SK-N-SH (cell line): ENCODE data around the gene KISS1R.

Experiments used
- GABPA ChIP-seq: IDR thresholded peaks from 2 replicates; pipeline ENCODE4 v1.4.0; 2012; ENCODE audit warnings: low read depth, mild to moderate bottlenecking
- MXI1 ChIP-seq: IDR thresholded peaks from 2 replicates; pipeline ENCODE4 v1.6.1; 2012; ENCODE audit warnings: mild to moderate bottlenecking, low read depth, low read length, improper control_type of control experiment
- POLR2AphosphoS5 ChIP-seq: IDR thresholded peaks from 2 replicates; pipeline ENCODE4 v1.6.1; 2012; ENCODE audit warnings: low read depth, low read length
- RCOR1 ChIP-seq: fragments of 150-350 bp; IDR thresholded peaks from 2 replicates; pipeline ENCODE4 v1.6.1; 2017; ENCODE audit warnings: antibody characterized with exemption, low read length
- YY1 ChIP-seq: IDR thresholded peaks from 2 replicates; pipeline ENCODE4 v1.4.0; 2012; ENCODE audit warnings: low read depth, mild to moderate bottlenecking
- TF ChIP-seq, protein P1 (sequence below): IDR thresholded peaks from 2 replicates; pipeline ENCODE4 v1.4.0; 2012; ENCODE audit warnings: low read depth
- TF ChIP-seq, protein P2 (sequence below): fragments of 200-600 bp; sonication (generic); IDR thresholded peaks from 2 replicates; pipeline ENCODE4 v1.6.1; 2017; ENCODE audit warnings: antibody characterized with exemption, mild to moderate bottlenecking, moderate library complexity
- TF ChIP-seq, protein P3 (sequence below): IDR thresholded peaks from 2 replicates; pipeline ENCODE4; 2012
- TF ChIP-seq, protein P4 (sequence below): IDR thresholded peaks from 2 replicates; pipeline ENCODE4 v1.6.1; 2012; ENCODE audit warnings: mild to moderate bottlenecking, low read depth, low read length, moderate library complexity
- TF ChIP-seq, protein P5 (sequence below): fragments of 150-350 bp; IDR thresholded peaks from 2 replicates; pipeline ENCODE4 v1.6.1; 2017; ENCODE audit warnings: antibody characterized with exemption, low read length, low read depth, borderline replicate concordance

DNA sequence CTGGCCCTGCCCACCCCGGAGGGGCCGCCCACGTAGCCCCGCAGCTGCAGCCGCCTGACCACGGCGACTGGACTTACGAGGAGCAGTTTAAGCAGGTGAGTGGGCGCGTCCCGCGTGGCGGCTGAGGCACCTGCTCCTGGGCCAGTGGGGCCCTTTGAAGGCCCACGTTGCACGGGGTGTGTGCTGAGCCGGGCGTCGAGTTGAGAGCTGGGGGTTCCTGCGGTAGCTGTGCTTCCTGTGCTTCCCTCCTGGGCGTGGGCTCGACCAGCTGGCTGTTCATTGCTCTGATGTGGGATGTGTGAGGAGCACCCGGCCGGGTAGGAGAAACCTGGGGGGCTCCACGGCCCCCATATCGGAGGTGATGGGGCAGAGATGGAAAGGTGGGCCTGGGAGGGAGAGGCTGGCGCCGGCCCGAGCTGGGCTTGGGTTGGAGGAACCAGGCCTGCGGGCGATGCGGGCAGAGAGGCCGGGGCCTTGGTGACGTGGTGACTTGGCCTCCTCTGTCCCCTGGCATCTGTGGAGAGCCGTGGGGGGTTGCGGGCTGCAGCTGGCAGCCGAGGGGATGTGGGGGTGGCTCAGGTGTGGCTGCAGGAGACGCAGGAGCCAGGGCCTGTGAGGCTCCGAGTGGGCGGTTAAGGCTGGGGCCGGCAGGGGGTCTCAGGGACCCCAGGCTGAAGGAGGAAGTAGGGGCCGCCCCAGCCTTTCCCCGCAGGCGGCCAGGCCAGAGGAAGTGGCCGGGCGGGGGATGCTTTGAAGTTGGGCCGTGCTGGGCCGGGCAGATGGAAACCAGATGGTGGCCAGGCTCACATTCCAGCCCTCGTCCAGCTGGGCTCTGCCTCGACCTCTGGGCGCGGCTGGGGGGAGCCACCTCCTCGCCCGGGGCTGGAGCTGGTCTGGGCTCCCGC lies 15.8 kb downstream of the KISS1R start:
- TF ChIP-seq, protein P1, sequence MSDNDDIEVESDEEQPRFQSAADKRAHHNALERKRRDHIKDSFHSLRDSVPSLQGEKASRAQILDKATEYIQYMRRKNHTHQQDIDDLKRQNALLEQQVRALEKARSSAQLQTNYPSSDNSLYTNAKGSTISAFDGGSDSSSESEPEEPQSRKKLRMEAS = peak; percentile 98
- TF ChIP-seq, protein P2, sequence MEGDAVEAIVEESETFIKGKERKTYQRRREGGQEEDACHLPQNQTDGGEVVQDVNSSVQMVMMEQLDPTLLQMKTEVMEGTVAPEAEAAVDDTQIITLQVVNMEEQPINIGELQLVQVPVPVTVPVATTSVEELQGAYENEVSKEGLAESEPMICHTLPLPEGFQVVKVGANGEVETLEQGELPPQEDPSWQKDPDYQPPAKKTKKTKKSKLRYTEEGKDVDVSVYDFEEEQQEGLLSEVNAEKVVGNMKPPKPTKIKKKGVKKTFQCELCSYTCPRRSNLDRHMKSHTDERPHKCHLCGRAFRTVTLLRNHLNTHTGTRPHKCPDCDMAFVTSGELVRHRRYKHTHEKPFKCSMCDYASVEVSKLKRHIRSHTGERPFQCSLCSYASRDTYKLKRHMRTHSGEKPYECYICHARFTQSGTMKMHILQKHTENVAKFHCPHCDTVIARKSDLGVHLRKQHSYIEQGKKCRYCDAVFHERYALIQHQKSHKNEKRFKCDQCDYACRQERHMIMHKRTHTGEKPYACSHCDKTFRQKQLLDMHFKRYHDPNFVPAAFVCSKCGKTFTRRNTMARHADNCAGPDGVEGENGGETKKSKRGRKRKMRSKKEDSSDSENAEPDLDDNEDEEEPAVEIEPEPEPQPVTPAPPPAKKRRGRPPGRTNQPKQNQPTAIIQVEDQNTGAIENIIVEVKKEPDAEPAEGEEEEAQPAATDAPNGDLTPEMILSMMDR = no peak
- no peak for TF ChIP-seq YY1
- TF ChIP-seq MXI1 = no peak
- TF ChIP-seq, protein P3, sequence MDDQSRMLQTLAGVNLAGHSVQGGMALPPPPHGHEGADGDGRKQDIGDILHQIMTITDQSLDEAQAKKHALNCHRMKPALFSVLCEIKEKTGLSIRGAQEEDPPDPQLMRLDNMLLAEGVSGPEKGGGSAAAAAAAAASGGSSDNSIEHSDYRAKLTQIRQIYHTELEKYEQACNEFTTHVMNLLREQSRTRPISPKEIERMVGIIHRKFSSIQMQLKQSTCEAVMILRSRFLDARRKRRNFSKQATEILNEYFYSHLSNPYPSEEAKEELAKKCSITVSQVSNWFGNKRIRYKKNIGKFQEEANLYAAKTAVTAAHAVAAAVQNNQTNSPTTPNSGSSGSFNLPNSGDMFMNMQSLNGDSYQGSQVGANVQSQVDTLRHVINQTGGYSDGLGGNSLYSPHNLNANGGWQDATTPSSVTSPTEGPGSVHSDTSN = peak; percentile 85
- no peak for TF ChIP-seq GABPA
- TF ChIP-seq RCOR1 = peak; percentile 93
- TF ChIP-seq POLR2AphosphoS5 = peak; percentile 84
- TF ChIP-seq, protein P4, sequence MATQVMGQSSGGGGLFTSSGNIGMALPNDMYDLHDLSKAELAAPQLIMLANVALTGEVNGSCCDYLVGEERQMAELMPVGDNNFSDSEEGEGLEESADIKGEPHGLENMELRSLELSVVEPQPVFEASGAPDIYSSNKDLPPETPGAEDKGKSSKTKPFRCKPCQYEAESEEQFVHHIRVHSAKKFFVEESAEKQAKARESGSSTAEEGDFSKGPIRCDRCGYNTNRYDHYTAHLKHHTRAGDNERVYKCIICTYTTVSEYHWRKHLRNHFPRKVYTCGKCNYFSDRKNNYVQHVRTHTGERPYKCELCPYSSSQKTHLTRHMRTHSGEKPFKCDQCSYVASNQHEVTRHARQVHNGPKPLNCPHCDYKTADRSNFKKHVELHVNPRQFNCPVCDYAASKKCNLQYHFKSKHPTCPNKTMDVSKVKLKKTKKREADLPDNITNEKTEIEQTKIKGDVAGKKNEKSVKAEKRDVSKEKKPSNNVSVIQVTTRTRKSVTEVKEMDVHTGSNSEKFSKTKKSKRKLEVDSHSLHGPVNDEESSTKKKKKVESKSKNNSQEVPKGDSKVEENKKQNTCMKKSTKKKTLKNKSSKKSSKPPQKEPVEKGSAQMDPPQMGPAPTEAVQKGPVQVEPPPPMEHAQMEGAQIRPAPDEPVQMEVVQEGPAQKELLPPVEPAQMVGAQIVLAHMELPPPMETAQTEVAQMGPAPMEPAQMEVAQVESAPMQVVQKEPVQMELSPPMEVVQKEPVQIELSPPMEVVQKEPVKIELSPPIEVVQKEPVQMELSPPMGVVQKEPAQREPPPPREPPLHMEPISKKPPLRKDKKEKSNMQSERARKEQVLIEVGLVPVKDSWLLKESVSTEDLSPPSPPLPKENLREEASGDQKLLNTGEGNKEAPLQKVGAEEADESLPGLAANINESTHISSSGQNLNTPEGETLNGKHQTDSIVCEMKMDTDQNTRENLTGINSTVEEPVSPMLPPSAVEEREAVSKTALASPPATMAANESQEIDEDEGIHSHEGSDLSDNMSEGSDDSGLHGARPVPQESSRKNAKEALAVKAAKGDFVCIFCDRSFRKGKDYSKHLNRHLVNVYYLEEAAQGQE = peak; percentile 65; the same call in 1 of the 2 replicates
- TF ChIP-seq, protein P5, sequence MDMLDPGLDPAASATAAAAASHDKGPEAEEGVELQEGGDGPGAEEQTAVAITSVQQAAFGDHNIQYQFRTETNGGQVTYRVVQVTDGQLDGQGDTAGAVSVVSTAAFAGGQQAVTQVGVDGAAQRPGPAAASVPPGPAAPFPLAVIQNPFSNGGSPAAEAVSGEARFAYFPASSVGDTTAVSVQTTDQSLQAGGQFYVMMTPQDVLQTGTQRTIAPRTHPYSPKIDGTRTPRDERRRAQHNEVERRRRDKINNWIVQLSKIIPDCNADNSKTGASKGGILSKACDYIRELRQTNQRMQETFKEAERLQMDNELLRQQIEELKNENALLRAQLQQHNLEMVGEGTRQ = no peak
